ENCODE results near the gene KDM1A.
"Not testable (repeated sequence)": the region's sequence is repeated elsewhere in the genome, so short reads cannot be mapped to it uniquely, and the experiment has no call there.

DNA sequence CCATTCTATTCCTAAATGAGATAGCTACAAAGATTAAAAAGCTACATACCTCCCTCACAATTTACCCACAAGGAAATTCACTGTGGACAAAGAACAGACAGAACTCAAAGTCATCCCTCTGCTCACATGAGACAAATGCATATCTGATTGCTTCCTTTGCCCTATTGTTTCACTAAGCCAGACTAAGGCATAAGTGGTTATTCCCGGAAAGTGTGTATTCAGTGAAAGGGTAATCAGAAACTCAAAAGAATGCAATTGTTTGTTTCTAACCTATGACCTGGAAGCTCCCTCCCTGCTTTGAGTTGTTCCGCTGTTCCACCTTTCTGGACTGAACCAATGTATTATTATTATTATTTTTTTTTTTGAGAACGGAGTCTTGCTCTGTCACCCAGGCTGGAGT, 14.5 kb upstream of the KDM1A start:
- not testable (repeated sequence) for TF ChIP-seq EZH2 (IDR thresholded peaks at IDR 0.05)
- TF ChIP-seq, protein P1, sequence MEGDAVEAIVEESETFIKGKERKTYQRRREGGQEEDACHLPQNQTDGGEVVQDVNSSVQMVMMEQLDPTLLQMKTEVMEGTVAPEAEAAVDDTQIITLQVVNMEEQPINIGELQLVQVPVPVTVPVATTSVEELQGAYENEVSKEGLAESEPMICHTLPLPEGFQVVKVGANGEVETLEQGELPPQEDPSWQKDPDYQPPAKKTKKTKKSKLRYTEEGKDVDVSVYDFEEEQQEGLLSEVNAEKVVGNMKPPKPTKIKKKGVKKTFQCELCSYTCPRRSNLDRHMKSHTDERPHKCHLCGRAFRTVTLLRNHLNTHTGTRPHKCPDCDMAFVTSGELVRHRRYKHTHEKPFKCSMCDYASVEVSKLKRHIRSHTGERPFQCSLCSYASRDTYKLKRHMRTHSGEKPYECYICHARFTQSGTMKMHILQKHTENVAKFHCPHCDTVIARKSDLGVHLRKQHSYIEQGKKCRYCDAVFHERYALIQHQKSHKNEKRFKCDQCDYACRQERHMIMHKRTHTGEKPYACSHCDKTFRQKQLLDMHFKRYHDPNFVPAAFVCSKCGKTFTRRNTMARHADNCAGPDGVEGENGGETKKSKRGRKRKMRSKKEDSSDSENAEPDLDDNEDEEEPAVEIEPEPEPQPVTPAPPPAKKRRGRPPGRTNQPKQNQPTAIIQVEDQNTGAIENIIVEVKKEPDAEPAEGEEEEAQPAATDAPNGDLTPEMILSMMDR (IDR thresholded peaks at IDR 0.05), result not testable (repeated sequence)

Measured in neural progenitor cell (in vitro differentiated cells).